H1 (cell line): ENCODE measurements around the gene KLHL29. TPM values are rescaled to one million over a fixed set of nuclear protein-coding genes. Genes with fewer than 3 reads are reported as not detected.

ENCODE experiments used
- CTCF ChIA-PET: fragments of 300-600 bp; sonication (Branson Sonifier 250); formaldehyde crosslinking; loops from one replicate; lab custom pipeline; 2021; ENCODE audit not compliant: partially characterized antibody; lab: Charles Lee
- POLR2A ChIA-PET: fragments of 300-600 bp; sonication (Branson Sonifier 250); formaldehyde crosslinking; loops from one replicate; lab custom pipeline; 2021; ENCODE audit warnings: inconsistent platforms; ENCODE audit not compliant: partially characterized antibody; lab: Charles Lee
- DNase-seq, 2 experiments: peaks; one replicate each; pipeline versions ENCODE4 v3.0.0 to v3.0.0-alpha.2; 2010 to 2022; ENCODE audit warnings: low spot score in 2 of 2, low read depth in 1 of 2, mixed read lengths in 1 of 2
- FAIRE-seq: peaks from 2 replicates; lab custom pipeline; 2011; peaks lifted over from hg19 to GRCh38; lab: Jason Lieb, UNC
- H2AFZ ChIP-seq: 2 replicates; pipeline ENCODE4 v1.8.1; 2012; ENCODE audit warnings: low read length, inconsistent platforms
- H2AK5ac ChIP-seq: 2 replicates; pipeline ENCODE4 v1.6.1; 2013; ENCODE audit warnings: low read depth, low read length
- H2BK120ac ChIP-seq: replicated peaks from 2 replicates; pipeline ENCODE3; 2013; ENCODE audit warnings: low read depth, low read length, inconsistent platforms
- H2BK12ac ChIP-seq: 2 replicates; pipeline ENCODE4 v1.6.1; 2013; ENCODE audit warnings: low read depth, low read length
- H2BK15ac ChIP-seq: 2 replicates; pipeline ENCODE4 v1.6.1; 2013; ENCODE audit warnings: low read length
- H2BK20ac ChIP-seq: 2 replicates; pipeline ENCODE4 v1.6.1; 2013; ENCODE audit warnings: low read length
- H2BK5ac ChIP-seq: 2 replicates; pipeline ENCODE4 v1.6.1; 2013; ENCODE audit warnings: low read depth, low read length
- H3K14ac ChIP-seq: 2 replicates; pipeline ENCODE4 v1.6.1; 2013; ENCODE audit warnings: inconsistent platforms; ENCODE audit not compliant: insufficient read length
- H3K18ac ChIP-seq: 2 replicates; pipeline ENCODE4 v1.6.1; 2013; ENCODE audit warnings: low read length; ENCODE audit errors: extremely low read depth
- H3K23ac ChIP-seq: 2 replicates; pipeline ENCODE4 v1.6.1; 2013; ENCODE audit warnings: inconsistent platforms; ENCODE audit not compliant: insufficient read length
- H3K23me2 ChIP-seq: 2 replicates; pipeline ENCODE4 v1.6.1; 2013; ENCODE audit warnings: low read depth, low read length
- H3K27ac ChIP-seq: 2 replicates; pipeline ENCODE4 v1.6.1; 2011; ENCODE audit warnings: low read depth, low read length, inconsistent platforms
- H3K27me3 ChIP-seq, 4 experiments: replicated peaks in 1 of 4; 1 replicate in 1 of 4; 2 replicates in 3 of 4; pipeline versions ENCODE4 v1.6.1 to v1.8.1; 2011 to 2013; ENCODE audit warnings: low read length in 3 of 4, mild to moderate bottlenecking in 3 of 4, inconsistent platforms in 2 of 4, mixed read lengths in 2 of 4, moderate library complexity in 1 of 4; ENCODE audit not compliant: control insufficient read depth in 3 of 4, insufficient read depth in 3 of 4; ENCODE audit errors: extremely low read depth in 1 of 4
- H3K36me3 ChIP-seq, 4 experiments: 2 replicates each; pipeline versions ENCODE4 v1.6.1 to v1.8.1; 2011 to 2013; ENCODE audit warnings: mild to moderate bottlenecking in 4 of 4, low read length in 3 of 4, moderate library complexity in 2 of 4, control low read depth in 1 of 4, inconsistent platforms in 1 of 4; ENCODE audit not compliant: insufficient read depth in 4 of 4, control insufficient read depth in 2 of 4
- H3K4ac ChIP-seq: replicated peaks from 2 replicates; pipeline ENCODE3; 2013; ENCODE audit warnings: low read length, low read depth, mixed read lengths, inconsistent platforms; ENCODE audit not compliant: insufficient read length
- H3K4me1 ChIP-seq, 4 experiments: replicated peaks in 1 of 4; 1 replicate in 1 of 4; 2 replicates in 3 of 4; pipeline versions ENCODE4 v1.6.1 to v1.8.1; 2011 to 2013; ENCODE audit warnings: low read length in 3 of 4, inconsistent platforms in 2 of 4, mixed read lengths in 1 of 4; ENCODE audit not compliant: insufficient read depth in 4 of 4, control insufficient read depth in 3 of 4
- H3K4me2 ChIP-seq, 2 experiments: 2 replicates each; pipeline versions ENCODE4 v1.6.1 to v1.8.1; 2011 to 2013; ENCODE audit warnings: low read depth in 2 of 2, low read length in 2 of 2, control low read depth in 1 of 2, inconsistent platforms in 1 of 2, mild to moderate bottlenecking in 1 of 2; ENCODE audit not compliant: insufficient read depth in 1 of 2
- H3K4me3 ChIP-seq, 4 experiments: fragments of 200-600, 300-600 bp in 1 of 4; sonication (generic), shearing (Covaris generic), sonication (Bioruptor Twin) in 1 of 4; 2 replicates each; pipeline versions ENCODE4 v1.5.1 to v1.8.1; 2011 to 2016; ENCODE audit warnings: low read length in 4 of 4, low read depth in 3 of 4, control low read depth in 2 of 4, inconsistent platforms in 2 of 4, mild to moderate bottlenecking in 2 of 4, mixed read lengths in 1 of 4, moderate library complexity in 1 of 4; ENCODE audit not compliant: insufficient read depth in 2 of 4; ENCODE audit errors: extremely low read depth in 1 of 4
- H3K56ac ChIP-seq: replicated peaks from 2 replicates; pipeline ENCODE3; 2013; ENCODE audit warnings: low read depth, mild to moderate bottlenecking, mixed read lengths, low read length, inconsistent platforms; ENCODE audit not compliant: insufficient read length
- H3K79me1 ChIP-seq: 2 replicates; pipeline ENCODE4 v1.6.1; 2013; ENCODE audit warnings: low read depth, low read length, control low read depth
- H3K79me2 ChIP-seq, 2 experiments: 2 replicates each; pipeline versions ENCODE4 v1.6.1 to v1.8.1; 2012 to 2013; ENCODE audit warnings: low read length in 2 of 2, mild to moderate bottlenecking in 2 of 2, inconsistent platforms in 1 of 2; ENCODE audit not compliant: insufficient read depth in 2 of 2, control insufficient read depth in 1 of 2
- H3K9ac ChIP-seq, 4 experiments: replicated peaks in 1 of 4; 1 replicate in 1 of 4; 2 replicates in 3 of 4; pipeline versions ENCODE4 v1.6.1 to v1.8.1; 2011 to 2013; ENCODE audit warnings: low read depth in 3 of 4, low read length in 3 of 4, control low read depth in 2 of 4, mild to moderate bottlenecking in 2 of 4, moderate library complexity in 2 of 4, inconsistent platforms in 1 of 4; ENCODE audit errors: extremely low read depth in 1 of 4
- H3K9me3 ChIP-seq, 2 experiments: 2 replicates each; pipeline versions ENCODE4 v1.6.1 to v1.8.1; 2012 to 2013; ENCODE audit warnings: mild to moderate bottlenecking in 2 of 2, moderate library complexity in 2 of 2, control low read depth in 1 of 2, inconsistent platforms in 1 of 2, low read depth in 1 of 2, low read length in 1 of 2, mixed read lengths in 1 of 2; ENCODE audit not compliant: insufficient read depth in 2 of 2
- H4K20me1 ChIP-seq, 2 experiments: replicated peaks in 1 of 2; 2 replicates each; pipeline versions ENCODE3 to v1.8.1; 2011 to 2013; ENCODE audit warnings: inconsistent platforms in 2 of 2, low read length in 2 of 2, mild to moderate bottlenecking in 1 of 2; ENCODE audit not compliant: insufficient read depth in 2 of 2, control insufficient read depth in 1 of 2
- H4K5ac ChIP-seq: 2 replicates; pipeline ENCODE4 v1.6.1; 2013; ENCODE audit warnings: low read length, low read depth, mixed read lengths, inconsistent platforms; ENCODE audit not compliant: insufficient read length
- H4K8ac ChIP-seq: 2 replicates; pipeline ENCODE4 v1.8.0; 2013; ENCODE audit warnings: mild to moderate bottlenecking, moderate library complexity, low read length, inconsistent platforms; ENCODE audit not compliant: insufficient read depth; ENCODE audit errors: extremely low read depth
- H4K91ac ChIP-seq: replicated peaks from 2 replicates; pipeline ENCODE3; 2013; ENCODE audit warnings: low read length, mixed read lengths, inconsistent platforms; ENCODE audit not compliant: insufficient read length
- KDM5A ChIP-seq: fragments of 200-600 bp; IDR thresholded peaks from 2 replicates; pipeline ENCODE4 v1.7.1; 2012; ENCODE audit warnings: mild to moderate bottlenecking, low read length, inconsistent platforms, mixed read lengths
- NRF1 ChIP-seq: IDR thresholded peaks from 2 replicates; pipeline ENCODE4 v1.6.1; 2011; ENCODE audit warnings: mild to moderate bottlenecking, low read depth, low read length, improper control_type of control experiment
- WGBS, 2 experiments: shearing (Covaris generic) in 1 of 2; methylation state at CpG; one replicate each; pipeline versions ENCODE4 v1.1.6 to v1.1.7; 2013 to 2015; ENCODE audit warnings: low lambda C conversion rate in 2 of 2, mixed read lengths in 2 of 2, inconsistent platforms in 1 of 2, low coverage in 1 of 2, missing lambda C conversion rate in 1 of 2; ENCODE audit not compliant: insufficient replicate concordance in 2 of 2, insufficient coverage in 1 of 2, insufficient read length in 1 of 2; ENCODE audit errors: extremely low coverage in 1 of 2, missing lambda C conversion rate in 1 of 2; 5-methylcytosine and 5-hydroxymethylcytosine counted together
- polyA plus RNA-seq, 7 experiments: library from polyadenylated mRNA; depleted of rRNA in 3 of 7; stranded (reverse) in 5 of 7; unstranded in 2 of 7; fragments of >200 nt in 5 of 7; fragments of 200-250 nt in 2 of 7; gene quantifications; 1 replicate in 5 of 7; 2 replicates in 1 of 7; 4 replicates in 1 of 7; pipeline versions ENCODE4 v1.2.1 to v1.2.3, GENCODE V29; 2011 to 2013; ENCODE audit warnings: missing spikeins in 2 of 7, mixed read lengths in 2 of 7
- total RNA-seq: library from RNA; stranded (reverse); fragmentation: NEBNext Ultra II Directional; extraction: Animal tissue kit (Norgen Biotek cat#: 25700); gene quantifications from 2 replicates; pipeline ENCODE4 v1.2.1, GENCODE V29; 2021

The KLHL29 gene
- total and polyA plus RNA-seq, 2 of the 8 experiments (the other 6 are each of a cell fraction or from before 2014, with no cell fraction given) = 1.1 to 4.7 TPM

- Histone ChIP-seq H4K8ac (no peak overlapping the region), H3K4ac (no peak overlapping the region), H3K27me3 (no peaks in the 10 kb centered on the region), H3K4me2 (no peak overlapping the region), H3K36me3 (peaks cover 0 to 18% (median 3%) of the 10 kb centered on the region in 4 experiments; a peak in 5 of 8 replicates), H4K5ac (no peak overlapping the region), H3K23ac (no peak overlapping the region), H2BK120ac (no peak overlapping the region), H2BK20ac (no peak overlapping the region), H3K9ac (no peak overlapping the region), H2BK5ac (no peak overlapping the region), H3K18ac (no peak overlapping the region), H4K20me1 (no peaks in the 10 kb centered on the region), H3K23me2 (no peaks in the 10 kb centered on the region), H2AFZ (no peak overlapping the region), H2AK5ac (no peak overlapping the region), H3K14ac (no peak overlapping the region), H3K79me1 (no peaks in the 10 kb centered on the region), H3K9me3 (no peaks in the 10 kb centered on the region), H3K4me3 (no peak overlapping the region), H3K4me1 (peaks cover 0 to 7% (median 0%) of the 10 kb centered on the region in 4 experiments; a peak in 3 of 7 replicates), H3K79me2 (no peaks in the 10 kb centered on the region), H2BK15ac (no peak overlapping the region), H2BK12ac (no peak overlapping the region), H4K91ac (no peak overlapping the region), H3K27ac (no peak overlapping the region), H3K56ac (no peak overlapping the region)
- CTCF ChIA-PET = no interaction called here
- 84% methylated on average over 4 of the region's 4 CpGs; no CpG with 5 or more reads in 1 of the 2 experiments for WGBS, 2 experiments
- FAIRE-seq = no peak
- TF ChIP-seq KDM5A = no peak
- no peak for TF ChIP-seq NRF1
- no peak for DNase-seq
- POLR2A ChIA-PET = no interaction called here
Measured at GRCh38 chr2:23753291-23754010, 368.5 kb downstream of the KLHL29 start.
